DMS79 treated with DMSO at 0.1 percent for 48 hours (cell line): Measurements from ENCODE around the gene VAV3.

ENCODE experiments used
- DNase-seq: peaks from one replicate; lab custom pipeline; 2025; lab: John Stamatoyannopoulos, UW

The VAV3 gene

DNA sequence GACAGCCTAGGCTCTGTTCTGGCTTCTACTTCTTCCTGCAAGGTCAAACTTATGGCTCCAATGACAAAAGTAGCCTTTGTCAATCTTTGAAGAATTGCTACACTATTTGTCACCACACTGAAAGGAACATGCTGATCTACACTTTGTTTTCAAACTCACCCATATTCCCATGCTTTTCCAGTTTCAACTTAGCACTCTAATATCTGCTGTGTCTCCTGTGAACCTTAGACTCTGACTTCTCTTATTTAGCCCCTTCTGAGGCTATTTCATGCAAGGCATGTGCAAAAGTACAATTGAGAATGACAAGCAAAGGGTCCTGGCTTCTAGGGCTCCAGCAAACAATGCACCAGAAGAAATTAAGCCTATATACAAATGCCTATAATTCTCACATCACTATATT lies 374.9 kb downstream of the VAV3 start:
- no peak for DNase-seq

DNA sequence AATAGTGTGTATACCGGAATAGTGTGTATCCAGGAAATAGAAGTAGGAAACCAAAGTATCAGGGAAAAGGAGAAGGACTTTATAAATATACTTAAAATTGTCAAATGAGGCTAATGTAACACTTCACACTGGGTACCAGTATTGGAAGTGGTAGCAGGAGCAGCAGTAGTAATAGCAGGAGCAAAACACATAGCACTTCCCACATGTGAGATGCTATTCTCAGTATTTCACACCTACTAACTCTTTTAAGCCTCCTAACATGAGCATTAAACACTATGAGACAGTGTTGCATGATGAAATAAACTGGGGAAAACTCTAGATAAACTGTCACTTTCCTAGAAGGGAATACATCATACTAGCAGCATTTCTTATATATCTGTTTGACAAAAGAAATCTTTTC lies 376.7 kb downstream of the VAV3 start:
- DNase-seq: no peak

DNA sequence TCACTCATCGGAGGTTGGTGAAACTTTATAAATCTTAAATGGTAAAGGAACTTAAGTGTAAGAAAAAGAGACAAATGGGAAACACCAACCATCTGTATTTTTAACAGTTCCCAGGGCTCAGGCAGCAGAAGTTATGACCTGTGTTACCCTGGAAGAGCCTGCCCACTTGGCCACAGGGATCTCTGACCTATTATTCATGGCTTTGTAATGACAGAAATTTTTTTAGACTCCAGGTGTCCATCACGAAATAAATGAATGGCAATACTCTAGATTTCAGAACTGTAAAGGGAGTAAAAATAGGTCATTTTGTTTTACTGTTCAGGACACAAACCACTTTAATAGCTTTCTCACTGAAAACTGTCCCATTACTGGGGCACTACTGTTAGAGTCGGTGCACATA lies 389.8 kb downstream of the VAV3 start:
- no peak for DNase-seq

DNA sequence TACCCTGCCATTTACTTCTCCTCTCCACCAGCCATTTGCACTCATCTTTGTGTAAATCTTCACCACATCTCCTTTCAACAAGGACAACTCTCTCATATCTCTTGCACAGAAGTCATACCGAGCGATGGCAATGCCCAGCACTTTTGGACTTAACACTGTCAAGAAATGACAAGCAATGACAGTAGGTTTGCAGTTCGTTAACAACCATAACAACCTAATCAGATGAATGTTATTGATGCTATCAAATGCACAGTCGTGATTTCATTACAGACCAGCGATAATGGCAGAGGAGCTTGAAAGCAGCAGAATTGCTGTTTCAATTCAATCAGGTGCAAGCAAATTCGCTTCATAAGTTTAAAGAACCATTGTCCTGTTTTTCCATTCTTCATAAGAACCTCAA lies 390.9 kb downstream of the VAV3 start:
- DNase-seq: no peak

DNA sequence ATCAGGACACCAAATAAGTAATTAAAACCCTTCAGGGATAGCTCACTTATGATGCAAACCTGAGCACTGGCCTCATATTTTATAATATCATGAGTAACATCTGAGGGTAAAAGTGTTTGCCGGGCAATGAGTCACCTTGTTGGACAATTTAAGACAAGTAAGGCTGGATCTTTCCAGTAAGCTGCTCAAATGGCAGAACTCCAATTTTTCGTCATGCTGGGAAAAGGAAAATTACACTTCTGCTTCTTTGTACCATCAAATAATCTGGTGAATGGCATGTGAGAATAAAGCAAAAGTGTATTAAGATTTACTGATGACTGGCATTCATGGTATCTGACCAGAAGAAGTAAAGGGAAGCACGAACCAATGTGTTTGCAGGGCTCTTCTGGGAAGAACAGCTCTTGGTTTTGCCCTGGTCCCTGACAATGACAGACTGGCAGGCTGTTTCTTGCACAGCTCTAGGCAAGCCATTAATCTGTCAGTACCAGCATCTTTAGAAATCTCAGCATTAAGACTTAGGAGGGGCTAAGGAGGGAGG lies 392.2 kb downstream of the VAV3 start:
- DNase-seq: peak; percentile 100

DNA sequence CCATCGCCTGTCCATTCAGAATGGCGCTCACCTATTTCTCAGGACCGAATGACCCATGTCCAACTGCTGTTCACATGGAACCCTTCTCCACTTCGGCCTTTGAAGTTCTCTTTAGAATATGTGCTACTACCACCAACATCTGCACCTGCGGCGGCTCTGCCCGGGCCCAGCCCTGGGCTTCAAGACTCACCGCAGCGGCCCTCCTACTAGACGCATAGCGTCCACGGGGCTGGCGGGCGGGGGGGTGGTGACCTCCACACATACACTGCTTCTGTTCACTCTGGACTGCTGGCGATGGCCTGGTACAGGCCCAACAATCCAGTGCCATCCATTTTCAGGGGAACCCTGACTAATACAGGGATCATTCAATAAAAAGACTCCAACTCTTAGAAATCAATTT lies 394.2 kb downstream of the VAV3 start:
- DNase-seq: no peak

DNA sequence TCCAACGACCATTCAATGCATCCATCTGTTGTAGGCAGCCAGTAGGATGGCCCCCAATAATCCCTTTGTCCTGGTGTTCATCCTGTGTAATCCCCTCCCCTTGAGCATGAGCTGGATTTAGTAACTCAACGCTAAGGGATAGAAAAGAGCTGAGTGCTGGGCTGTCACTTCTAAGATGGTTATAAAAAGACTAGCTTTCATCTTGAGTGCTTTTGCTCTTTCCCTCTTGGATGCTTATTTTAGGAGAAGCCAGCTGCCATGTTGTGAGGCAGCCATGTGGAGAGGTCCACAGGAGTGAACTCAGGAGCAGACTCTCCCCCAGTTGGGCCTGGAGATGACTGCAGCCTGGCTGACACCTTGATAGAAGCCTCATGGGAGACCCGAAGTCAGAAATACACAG lies 401.5 kb downstream of the VAV3 start:
- DNase-seq: no peak

DNA sequence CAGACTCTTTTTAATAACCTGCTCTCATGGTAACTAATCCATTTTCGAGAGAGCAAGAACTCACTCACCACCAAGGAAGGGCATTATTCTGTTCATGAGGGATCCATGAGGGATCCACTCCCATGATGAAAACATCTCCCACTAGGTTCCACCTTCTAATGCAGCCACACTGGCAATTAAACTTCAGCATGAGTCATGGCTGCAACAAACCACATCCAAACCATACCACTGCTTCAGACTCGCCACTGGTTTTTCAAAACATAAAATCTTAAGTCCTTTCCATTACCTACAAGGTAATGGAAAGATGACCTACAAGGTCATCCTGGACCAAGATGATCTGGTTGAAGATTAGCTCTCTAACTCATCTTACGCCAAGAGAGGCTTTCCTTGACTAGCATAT lies 405.1 kb downstream of the VAV3 start:
- DNase-seq: no peak

DNA sequence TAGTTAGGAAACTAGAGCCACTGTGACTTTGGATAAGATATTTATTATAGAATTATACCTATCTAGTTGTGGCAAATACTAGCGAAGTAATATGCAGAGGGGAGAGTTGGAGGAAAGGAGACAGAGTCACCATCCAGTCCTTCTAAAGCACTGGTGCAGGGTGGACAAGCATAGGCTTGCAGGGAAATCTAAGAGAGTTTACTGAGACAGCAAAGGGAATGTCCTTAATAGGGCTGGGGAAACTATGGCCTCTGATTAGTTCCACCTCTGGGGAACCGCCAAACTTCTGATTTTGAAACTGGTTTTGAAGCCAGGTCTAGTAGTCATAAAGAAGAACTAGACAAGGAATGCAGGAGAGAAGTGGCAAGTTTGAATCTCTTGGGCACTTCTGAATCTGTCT lies 407.9 kb downstream of the VAV3 start:
- DNase-seq: no peak

DNA sequence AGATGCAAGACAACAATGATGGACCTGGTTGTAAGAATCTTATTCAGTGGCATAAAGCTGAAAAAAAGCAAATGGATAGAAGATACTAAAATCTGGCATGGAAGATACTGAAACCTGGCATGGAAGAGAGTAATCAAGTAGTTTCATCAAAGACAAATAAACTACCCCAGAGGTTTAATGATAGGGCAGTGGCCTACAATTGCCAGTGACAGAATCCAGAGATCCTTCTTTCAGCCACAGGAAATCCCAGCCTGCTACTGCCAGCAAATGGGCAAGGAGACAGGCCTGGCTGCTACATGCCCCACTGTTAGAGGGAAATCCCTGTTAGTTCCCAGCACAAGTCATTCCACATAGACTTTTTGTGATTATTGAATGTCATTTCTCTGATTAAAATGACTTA lies 409.4 kb downstream of the VAV3 start:
- peak; percentile 47 for DNase-seq

DNA sequence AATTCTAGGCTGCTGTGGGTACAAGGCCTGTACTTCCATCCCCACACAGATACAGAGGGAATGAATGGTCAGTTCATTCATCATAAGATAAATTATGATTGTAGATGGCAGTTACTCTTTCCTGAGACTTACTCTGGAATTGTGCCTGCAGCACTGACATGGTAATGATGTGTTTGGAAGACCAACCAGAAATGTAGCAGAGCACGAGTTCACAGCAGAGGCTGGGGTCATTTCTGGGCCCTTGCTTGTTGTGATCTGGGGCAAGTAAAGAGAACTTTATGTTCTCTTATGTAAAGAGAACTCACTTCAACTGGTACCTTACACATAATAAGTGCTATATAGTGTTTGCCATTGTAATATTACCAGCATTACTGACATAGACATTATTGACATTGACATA lies 412.2 kb downstream of the VAV3 start:
- DNase-seq: no peak

DNA sequence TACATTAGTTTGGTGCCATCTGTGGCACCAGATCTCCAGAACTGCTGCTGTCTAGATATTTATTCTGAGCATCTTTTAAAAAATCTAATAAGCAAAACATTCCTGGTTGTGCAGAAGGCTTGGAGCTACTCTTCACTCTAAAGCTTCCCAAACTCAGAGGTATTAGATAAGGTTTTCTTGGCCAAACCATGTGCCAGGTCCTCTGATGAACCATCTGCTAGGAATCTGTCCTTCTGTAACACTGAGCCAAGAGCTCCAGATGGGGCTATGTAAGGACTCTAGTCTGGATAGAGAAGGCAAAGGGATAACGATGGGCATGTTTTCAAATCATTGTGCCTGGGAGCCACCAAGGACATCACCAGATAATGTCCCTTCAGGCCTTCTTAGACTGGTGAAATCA lies 413.5 kb downstream of the VAV3 start:
- DNase-seq: no peak

DNA sequence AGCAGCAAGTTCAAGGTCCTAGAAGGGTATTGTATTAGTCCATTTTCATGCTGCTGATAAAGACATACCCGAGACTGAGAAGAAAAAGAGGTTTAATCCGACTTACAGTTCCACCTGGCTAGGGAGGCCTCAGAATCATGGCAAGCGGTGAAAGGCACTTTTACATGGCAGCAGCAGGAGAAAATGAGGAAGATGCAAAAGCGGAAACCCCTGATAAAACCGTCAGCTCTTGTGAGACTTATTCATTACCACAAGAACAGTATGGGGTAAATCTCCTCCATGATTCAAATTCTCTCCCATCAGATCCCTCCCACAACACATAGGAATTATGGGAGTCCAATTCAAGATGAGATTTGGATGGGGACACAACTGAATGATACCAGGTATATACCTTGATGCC lies 414.6 kb downstream of the VAV3 start:
- no peak for DNase-seq

DNA sequence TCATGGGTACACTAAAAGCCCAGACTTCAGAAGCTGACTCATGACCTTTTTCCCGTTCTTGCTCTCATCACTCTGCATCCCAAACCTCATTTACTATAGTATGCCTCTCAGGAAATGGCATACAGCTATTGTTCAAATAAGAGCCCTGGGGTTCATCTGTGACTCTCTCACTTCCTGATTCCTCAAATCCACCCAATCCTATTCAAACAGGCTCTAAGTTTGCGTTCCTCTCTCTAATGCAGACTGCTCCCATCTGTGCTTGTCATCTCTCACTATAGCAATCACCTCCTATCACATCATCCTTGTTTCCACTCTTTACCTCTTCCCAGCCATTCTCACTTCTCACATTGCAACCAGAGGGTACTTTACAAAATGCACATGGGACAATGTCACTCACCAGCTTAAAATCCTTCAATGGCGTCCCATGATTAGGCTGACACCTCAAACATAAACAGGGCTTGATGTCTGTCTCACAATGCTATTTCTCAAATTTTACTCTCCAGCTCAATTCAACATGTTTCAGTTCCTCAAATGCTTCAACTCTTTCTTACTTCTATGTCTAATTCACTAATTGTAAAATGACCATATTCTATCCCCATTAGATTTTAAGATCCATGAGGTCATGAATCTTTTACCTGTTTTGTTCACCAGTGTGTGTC lies 415.7 kb downstream of the VAV3 start:
- peak; percentile 16 for DNase-seq

DNA sequence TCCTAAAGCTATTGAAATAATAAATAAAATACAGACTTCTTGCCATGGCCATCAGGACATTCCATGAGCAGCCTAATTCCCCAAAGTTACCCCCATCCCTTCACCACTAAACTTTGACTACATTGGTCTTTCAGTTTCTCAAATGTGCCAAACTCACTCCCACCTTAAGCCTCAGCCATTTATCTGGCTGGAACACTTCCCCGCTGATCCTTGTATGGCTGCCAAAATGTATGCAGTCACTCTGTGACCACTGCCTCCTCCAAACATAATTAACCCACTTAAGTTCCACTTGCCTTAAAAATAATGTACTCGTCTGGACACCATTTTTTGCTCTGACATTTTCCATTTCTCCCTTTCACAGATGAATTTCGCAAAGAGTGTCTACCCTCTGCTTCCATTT lies 416.7 kb downstream of the VAV3 start:
- peak; percentile 94 for DNase-seq

DNA sequence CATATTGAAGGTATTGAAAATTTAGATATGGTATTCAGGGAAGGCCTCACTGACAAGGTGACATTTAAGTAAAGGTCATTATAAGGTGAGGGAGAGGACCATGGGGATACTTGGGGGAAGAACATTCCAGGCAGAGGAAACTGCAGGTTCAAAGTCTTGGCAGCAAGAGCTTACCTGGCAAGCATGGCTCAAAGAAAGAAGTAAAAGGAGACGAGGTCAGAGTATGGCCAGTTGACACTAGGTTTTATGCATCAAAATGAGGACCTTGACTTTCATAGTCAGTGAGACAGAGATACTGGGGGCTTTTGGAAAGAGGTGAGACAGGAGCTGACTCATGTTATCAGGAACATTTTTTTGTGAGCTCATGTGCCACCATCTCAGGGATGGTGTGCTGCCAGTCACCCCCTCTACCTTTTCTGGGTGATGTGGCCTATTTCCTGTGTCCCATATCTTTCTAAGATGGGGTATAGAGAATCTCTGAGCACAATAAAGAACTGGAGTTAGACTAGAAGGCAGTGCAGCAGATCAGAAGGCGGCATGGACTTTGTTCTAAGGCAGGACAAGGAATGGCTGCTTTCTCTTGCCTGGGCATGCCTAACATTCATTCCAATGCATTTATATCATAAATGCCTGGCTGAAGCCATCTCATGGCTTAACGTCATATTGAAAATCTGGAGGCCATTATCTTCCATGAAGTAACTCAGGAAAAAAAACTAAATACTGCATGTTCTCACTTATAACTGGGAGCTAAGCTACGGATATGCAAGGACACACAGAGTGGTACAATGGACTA lies 417.4 kb downstream of the VAV3 start:
- DNase-seq: peak; percentile 58

DNA sequence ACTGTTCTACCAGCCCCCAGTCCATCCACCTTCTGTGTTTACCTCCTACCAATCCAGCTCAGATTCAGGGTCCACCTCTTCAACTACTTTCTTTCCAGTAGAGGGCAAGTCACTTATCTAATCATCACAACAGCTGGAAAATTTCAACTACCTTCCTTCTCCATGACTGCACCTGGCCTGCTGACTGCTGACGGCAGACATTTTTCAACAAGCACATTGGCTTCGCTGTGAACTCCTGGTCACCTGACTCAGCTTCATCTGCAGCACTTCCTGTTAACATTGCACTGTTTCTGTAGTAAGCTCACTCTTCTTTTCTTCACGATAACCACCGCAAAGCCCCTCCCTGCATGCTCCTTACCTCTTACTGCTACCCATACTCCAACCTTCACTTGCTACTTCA lies 418.4 kb downstream of the VAV3 start:
- DNase-seq: no peak

DNA sequence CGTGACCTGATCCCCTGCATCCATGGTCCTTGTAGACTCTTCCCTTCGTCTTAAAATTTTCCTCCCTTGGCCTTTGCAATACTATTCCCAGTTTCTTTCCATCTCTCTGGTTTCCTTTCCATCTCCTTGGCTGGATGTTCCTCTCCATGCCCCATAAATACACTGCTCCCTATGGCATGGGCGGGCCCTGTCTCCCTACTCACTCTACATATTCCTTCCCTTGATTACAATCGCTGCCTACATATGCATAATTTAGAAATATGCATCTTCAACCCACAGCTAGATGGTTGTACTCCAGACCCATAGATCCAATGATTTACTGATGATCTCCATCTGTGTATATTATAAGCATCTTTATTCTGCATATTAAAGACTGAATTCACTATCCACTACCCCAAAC lies 419.1 kb downstream of the VAV3 start:
- no peak for DNase-seq

DNA sequence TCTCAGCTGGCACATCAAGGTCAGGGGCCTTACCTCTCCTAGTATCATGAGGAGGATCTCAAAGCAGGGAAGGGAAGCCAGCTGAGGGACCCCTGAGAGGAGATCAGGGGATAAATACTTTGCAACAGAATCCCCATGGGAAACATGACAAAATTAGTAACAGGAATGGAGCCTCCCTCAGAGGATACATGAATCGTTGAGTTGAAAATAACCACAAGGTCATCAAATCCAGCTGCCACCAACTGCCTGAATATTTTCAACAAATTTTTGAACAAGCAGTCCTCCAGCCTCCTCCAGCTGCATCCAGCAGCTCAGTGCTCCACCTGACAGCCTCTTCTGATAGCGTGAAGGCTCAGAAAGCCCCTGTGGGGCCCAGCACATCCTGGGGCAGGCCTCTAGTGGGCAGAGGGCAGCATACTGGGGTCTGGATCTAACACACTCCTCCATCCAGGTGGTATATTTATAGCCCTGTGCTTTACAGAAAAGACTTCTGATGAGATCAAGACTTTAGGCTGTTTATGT lies 419.9 kb downstream of the VAV3 start:
- DNase-seq: peak; percentile 61

DNA sequence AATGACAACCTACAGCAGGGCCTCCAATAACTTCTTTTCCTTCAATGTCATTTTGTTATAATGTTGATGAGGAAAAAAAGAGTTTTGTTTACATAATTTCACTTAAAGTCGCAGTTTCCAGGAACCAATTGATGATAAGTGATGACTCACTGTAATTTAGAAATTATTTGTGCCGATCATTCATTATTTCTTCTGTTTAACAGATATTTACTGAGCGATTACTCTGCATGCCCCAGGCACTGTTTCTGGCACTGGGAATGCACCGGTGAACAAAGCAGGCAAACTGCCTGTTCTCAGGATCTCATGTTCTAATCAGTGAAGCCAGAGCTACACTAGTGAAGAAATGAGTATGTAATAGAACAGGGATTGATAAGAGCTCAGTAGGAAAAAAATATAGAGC lies 420.7 kb downstream of the VAV3 start:
- DNase-seq: no peak

DNA sequence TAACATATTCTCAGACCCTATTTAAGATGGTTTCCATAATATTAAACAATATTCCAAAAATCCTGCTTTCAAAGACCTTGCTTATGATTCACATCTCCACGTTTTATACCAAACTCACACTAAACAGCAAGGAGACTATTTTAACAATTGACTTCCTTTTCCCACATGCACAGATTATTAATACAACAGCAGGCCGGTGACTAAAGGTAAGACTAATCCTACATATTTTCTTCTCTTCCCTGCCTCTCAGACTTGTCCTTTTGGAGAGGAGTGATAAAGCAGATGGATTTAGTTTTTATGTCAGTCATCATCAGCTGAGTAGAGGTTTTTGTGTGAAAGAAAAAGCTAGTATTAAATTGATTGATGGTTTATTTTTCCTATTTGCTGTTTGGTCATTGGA lies 423.6 kb downstream of the VAV3 start:
- DNase-seq: no peak

DNA sequence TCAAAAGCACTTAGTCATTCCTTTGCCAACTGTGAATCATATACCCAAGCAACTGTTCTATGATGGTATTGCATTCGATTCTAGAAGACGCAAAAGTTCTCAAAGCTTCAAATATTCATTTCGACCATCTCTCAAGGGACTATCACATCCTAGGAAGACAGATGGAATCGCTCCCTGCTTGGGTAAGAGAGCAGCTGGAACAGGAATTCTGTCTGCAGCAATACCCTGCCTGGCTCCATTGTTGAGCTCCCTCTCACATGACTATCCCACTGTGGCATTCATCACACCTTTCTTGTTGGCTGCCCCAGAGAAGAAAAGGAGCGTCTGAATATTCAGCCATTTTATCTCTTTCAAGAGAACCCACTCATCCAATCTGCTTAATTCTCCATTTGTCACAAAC lies 426.5 kb downstream of the VAV3 start:
- DNase-seq: no peak

DNA sequence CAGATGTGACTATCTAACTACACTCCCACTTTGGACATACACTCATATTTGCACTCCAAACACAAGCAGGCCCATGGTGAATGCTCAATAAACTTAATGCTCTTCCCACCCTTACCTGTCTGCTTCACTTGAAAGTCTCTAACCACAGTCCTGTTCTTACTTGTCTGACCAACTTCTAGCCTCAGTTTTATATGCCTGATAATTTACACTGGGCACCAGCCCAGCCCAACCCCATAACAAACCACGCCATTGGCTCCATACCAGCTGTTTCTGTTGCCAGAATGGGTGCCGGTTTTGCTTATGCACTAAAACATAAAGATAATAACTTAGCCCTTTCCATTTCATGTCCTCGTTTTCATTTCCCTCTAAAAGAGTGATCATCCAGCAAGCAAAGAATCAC lies 428.7 kb downstream of the VAV3 start:
- DNase-seq: peak; percentile 99
